Esophagus muscularis mucosa (tissue), 4 donors: ENCODE measurements around the gene SARNP. TPM values are rescaled to one million over a fixed set of nuclear protein-coding genes. Genes with fewer than 3 reads are reported as not detected.
A peak's percentile ranks its signal among the peaks of the same experiment; 100 is the strongest.
"Not testable (repeated sequence)": the region's sequence is repeated elsewhere in the genome, so short reads cannot be mapped to it uniquely, and the experiment has no call there.

Experiments used
- DNase-seq: peaks from one replicate; pipeline ENCODE4 v3.0.0-alpha.2; 2017; ENCODE audit errors: extremely low spot score
- H3K27ac ChIP-seq, 4 donors: fragments of 200-600 bp; sonication (generic); replicated peaks in 1 of 4; 1 replicate in 3 of 4; 2 replicates in 1 of 4; pipeline ENCODE4 v1.5.1; 2016 to 2019; ENCODE audit warnings: mild to moderate bottlenecking in 1 of 4
- H3K27me3 ChIP-seq, 4 donors: fragments of 200-600 bp; sonication (generic); one replicate each; pipeline versions ENCODE4 v1.5.1 to v1.6.0; 2016 to 2019
- H3K36me3 ChIP-seq, 4 donors: fragments of 200-600 bp; sonication (generic); one replicate each; pipeline ENCODE4 v1.5.1; 2016 to 2019
- H3K4me1 ChIP-seq, 4 donors: fragments of 200-600 bp; sonication (generic); one replicate each; pipeline ENCODE4 v1.5.1; 2016 to 2019
- H3K4me3 ChIP-seq, 4 donors: fragments of 200-600 bp; sonication (generic); 1 replicate in 2 of 4; 2 replicates in 2 of 4; pipeline ENCODE4 v1.5.1; 2016 to 2019; ENCODE audit warnings: mild to moderate bottlenecking in 4 of 4, moderate library complexity in 1 of 4
- H3K9me3 ChIP-seq, 4 donors: fragments of 200-600 bp; sonication (generic); 1 replicate in 3 of 4; 2 replicates in 1 of 4; pipeline ENCODE4 v1.5.1; 2016 to 2019
- EP300 ChIP-seq: sonication (generic); formaldehyde crosslinking; IDR thresholded peaks from one replicate; pipeline ENCODE4 v1.6.1; 2017; ENCODE audit warnings: antibody characterized with exemption
- POLR2A ChIP-seq: fragments of 450-650 bp; IDR thresholded peaks from one replicate; pipeline ENCODE4 v1.6.1; 2017; ENCODE audit warnings: antibody characterized with exemption, moderate library complexity, mild to moderate bottlenecking, low read depth
- POLR2AphosphoS5 ChIP-seq, 2 donors: sonication (generic); formaldehyde crosslinking; IDR thresholded peaks; one replicate each; pipeline ENCODE4 v1.6.1; 2017; ENCODE audit warnings: antibody characterized with exemption in 2 of 2
- WGBS: methylation state at CpG from one replicate; pipeline ENCODE4 v1.1.5; 2018; 5-methylcytosine and 5-hydroxymethylcytosine counted together
- intact Hi-C: fragments of 100-400 bp; cut with DNase I; formaldehyde crosslinking; loops from one replicate; pipeline ENCODE4 v1.15.1; 2023
- total RNA-seq, 4 donors: library from RNA; depleted of rRNA; stranded (reverse); fragments of >200 nt; gene quantifications; one replicate each; pipeline versions ENCODE4 v1.1.0 to v1.2.1, GENCODE V29; 2016
- TF ChIP-seq, protein P1 (sequence below), 3 experiments: fragments of 200-600 bp in 2 of 3; fragments of 450-650 bp in 1 of 3; sonication (generic) in 2 of 3; IDR thresholded peaks; one replicate each; pipeline ENCODE4 v1.5.1; 2017 to 2019; ENCODE audit warnings: antibody characterized with exemption in 3 of 3, mild to moderate bottlenecking in 2 of 3, moderate library complexity in 1 of 3

The SARNP gene
- total RNA-seq, 4 donors from 2014 or later: 57.7 to 78.0 (median 70.1) TPM

DNA sequence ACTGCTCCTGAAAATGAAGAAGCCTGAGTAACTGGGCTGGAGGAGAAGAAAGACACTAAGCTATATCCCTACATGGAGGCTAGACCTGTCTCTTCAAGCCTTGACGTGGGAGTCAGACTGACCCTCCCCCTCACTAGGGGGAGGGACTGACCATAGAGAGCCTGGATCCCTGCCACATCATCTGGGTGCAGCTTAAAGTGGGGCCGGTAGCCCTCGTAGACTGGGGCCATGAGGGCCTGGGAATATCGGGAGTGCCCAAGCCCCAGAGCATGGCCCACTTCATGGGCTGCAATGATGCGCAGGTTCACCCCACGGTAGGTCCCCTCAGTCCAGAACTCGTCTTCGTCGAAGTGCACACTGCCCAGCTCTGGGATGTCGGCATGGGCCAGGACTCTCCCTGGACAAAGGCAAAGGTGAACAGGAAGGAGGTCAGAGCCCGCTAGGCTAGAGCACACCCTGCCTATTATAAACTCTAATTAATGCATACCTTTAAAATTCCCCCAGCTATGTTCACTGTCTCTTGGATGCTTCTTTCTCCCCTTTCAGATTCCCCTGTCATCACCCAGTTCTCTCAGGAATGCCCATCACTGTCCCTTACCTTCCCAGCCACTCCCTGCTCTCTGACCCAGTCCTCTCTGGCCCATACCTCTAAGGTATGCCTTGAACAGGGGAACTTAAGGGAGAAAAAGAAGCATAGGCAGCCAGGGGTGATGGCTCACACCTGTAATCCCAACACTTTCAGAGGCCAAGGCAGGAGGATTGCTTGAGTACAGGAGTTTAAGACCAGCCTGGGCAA lies 22.0 kb upstream of the SARNP start:
- Histone ChIP-seq H3K4me3 (no peak overlapping the region), H3K36me3 (peaks cover 0 to 15% (median 10%) of the 10 kb centered on the region in 4 donors), H3K27ac (no peak overlapping the region), H3K9me3 (no peaks in the 10 kb centered on the region), H3K4me1 (no peaks in the 10 kb centered on the region), H3K27me3 (peaks cover 0 to 26% (median 0%) of the 10 kb centered on the region in 4 donors)
- WGBS: 83% methylated on average over 9 of the region's 11 CpGs
- DNase-seq: no peak
- intact Hi-C loops: no loop called here
- TF ChIP-seq POLR2A (no peak), EP300 (no peak), POLR2AphosphoS5 (IDR thresholded peaks at IDR 0.05) (no peak)
- TF ChIP-seq, protein P1, sequence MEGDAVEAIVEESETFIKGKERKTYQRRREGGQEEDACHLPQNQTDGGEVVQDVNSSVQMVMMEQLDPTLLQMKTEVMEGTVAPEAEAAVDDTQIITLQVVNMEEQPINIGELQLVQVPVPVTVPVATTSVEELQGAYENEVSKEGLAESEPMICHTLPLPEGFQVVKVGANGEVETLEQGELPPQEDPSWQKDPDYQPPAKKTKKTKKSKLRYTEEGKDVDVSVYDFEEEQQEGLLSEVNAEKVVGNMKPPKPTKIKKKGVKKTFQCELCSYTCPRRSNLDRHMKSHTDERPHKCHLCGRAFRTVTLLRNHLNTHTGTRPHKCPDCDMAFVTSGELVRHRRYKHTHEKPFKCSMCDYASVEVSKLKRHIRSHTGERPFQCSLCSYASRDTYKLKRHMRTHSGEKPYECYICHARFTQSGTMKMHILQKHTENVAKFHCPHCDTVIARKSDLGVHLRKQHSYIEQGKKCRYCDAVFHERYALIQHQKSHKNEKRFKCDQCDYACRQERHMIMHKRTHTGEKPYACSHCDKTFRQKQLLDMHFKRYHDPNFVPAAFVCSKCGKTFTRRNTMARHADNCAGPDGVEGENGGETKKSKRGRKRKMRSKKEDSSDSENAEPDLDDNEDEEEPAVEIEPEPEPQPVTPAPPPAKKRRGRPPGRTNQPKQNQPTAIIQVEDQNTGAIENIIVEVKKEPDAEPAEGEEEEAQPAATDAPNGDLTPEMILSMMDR (IDR thresholded peaks at IDR 0.05): no peak

DNA sequence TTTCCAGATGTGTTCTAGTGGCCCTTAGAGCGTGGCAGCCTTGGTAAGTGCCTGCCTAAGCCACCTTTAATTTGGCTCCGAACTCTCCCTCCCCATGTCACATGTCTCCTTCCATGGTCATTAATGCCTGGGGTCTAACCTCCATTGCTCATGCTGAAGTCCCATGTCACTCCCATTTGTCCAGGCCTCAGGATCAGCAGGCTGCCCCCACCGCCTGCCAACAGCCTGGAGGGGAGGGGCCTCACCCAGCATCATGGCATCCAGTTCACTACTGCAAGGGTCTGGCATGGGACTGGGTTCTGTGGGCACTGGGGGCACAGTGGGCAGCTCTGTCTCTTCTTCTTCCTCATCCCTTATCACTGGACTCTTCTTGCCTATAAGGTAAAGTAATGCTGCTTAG lies 20.8 kb upstream of the SARNP start:
- no peak for TF ChIP-seq POLR2AphosphoS5 (IDR thresholded peaks at IDR 0.05)
- no peak for TF ChIP-seq EP300
- TF ChIP-seq POLR2A: no peak
- TF ChIP-seq, protein P1 (IDR thresholded peaks at IDR 0.05): no peak
- intact Hi-C loops: no loop called here
- no peak for DNase-seq

GRCh38 chr12:55834400-55834799 lies 16.9 kb upstream of the SARNP start:
- H3K27ac ChIP-seq, H3K27me3 ChIP-seq, intact Hi-C loops, H3K9me3 ChIP-seq, DNase-seq, H3K4me3 ChIP-seq: not testable (repeated sequence)
- 89% methylated on average over 1 of the region's 6 CpGs for WGBS
- peaks cover 0 to 25% (median 11%) of the 10 kb centered on the region in 4 donors for H3K36me3 ChIP-seq
- peaks cover 10 to 32% (median 27%) of the 10 kb centered on the region in 4 donors for H3K4me1 ChIP-seq

More for the DNA sequence above, 20.8 kb upstream of the SARNP start:
- Histone ChIP-seq H3K4me1 (peaks cover 0 to under 1% (median under 1%) of the 10 kb centered on the region in 4 donors), H3K27me3 (peaks cover 0 to 26% (median 0%) of the 10 kb centered on the region in 4 donors), H3K4me3 (no peak overlapping the region), H3K9me3 (no peaks in the 10 kb centered on the region), H3K36me3 (peaks cover 0 to 19% (median 11%) of the 10 kb centered on the region in 4 donors), H3K27ac (no peak overlapping the region)
- WGBS: 100% methylated on average over 3 of the region's 3 CpGs

DNA sequence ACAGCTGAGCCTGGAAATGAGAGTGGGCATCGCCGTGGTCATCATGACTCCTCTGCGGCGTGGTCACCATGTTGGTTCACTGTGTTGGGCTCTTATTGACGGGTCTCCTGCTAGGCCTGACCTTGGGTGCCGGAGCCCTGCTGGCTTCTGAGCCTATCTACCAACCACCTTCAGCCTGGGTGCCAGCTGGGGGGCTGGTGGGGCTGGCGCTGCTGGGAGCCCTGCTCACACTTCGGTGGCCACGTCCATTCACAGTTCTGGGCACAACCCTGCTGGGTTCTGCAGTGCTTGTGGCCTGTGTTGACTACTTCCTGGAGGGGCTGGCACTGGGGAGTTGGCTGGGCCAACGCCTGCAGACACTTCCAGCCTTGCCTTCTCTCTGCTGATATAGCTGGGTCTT lies 15.5 kb upstream of the SARNP start:
- H3K4me1 ChIP-seq: peaks cover 20 to 43% (median 38%) of the 10 kb centered on the region in 4 donors
- DNase-seq: no peak
- no peak for TF ChIP-seq POLR2AphosphoS5 (IDR thresholded peaks at IDR 0.05)
- TF ChIP-seq POLR2A: no peak
- no peak for TF ChIP-seq EP300
- TF ChIP-seq, protein P1 (IDR thresholded peaks at IDR 0.05): no peak
- H3K9me3 ChIP-seq: no peaks in the 10 kb centered on the region
- no peak overlapping the region for H3K27ac ChIP-seq
- H3K4me3 ChIP-seq: no peak overlapping the region
- H3K36me3 ChIP-seq: peaks cover 0 to 25% (median 12%) of the 10 kb centered on the region in 4 donors
- H3K27me3 ChIP-seq: peaks cover 0 to 5% (median 0%) of the 10 kb centered on the region in 4 donors
- WGBS: 100% methylated on average over 1 of the region's 10 CpGs
- intact Hi-C loops: no loop called here

DNA sequence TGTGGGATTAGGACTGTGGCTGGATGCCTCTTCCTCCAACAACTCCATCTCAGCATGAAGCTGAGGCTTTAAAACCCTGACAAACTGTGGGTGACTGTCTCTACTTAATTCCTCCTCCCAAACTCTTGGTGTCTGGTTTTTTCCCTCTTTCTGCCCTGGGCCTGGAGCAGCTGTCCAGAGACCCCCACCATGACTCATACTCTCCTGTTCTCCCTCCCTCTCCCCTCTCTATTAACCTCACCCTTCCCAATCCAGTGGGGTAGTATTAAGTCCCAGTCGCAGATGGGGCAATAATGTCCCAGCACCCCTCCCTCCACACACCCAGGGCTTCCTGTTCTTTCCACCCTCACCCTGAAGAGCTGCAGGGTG lies 13.9 kb upstream of the SARNP start:
- peak overlapping the region; percentile 88 to 94 (median 92) for H3K27ac ChIP-seq
- H3K36me3 ChIP-seq: peaks cover 0 to 33% (median 17%) of the 10 kb centered on the region in 4 donors
- no peaks in the 10 kb centered on the region for H3K9me3 ChIP-seq
- H3K27me3 ChIP-seq: no peaks in the 10 kb centered on the region
- TF ChIP-seq POLR2AphosphoS5 (IDR thresholded peaks at IDR 0.05) (peak in 1 of 2 donors; percentile 25), POLR2A (no peak), EP300 (no peak)
- TF ChIP-seq, protein P1 (IDR thresholded peaks at IDR 0.05): no peak
- no peak for DNase-seq
- 18% methylated on average over 1 of the region's 1 CpG for WGBS
- intact Hi-C loops: no loop called here
- peak overlapping the region; percentile 81 to 98 (median 86) for H3K4me3 ChIP-seq
- peaks cover 33 to 59% (median 54%) of the 10 kb centered on the region in 4 donors for H3K4me1 ChIP-seq
